RWPE2 (cell line): ENCODE data around the gene IBA57.
"Not testable (repeated sequence)": the region's sequence is repeated elsewhere in the genome, so short reads cannot be mapped to it uniquely, and the experiment has no call there.

Experiments
- ATAC-seq: fragments of 200-7000 bp; cut with Tn5 transposase; 3 replicates; pipeline ENCODE4 v1.9.1; 2021; ENCODE audit warnings: low read depth
- DNase-seq: peaks from one replicate; pipeline ENCODE4 v3.0.0-alpha.2; 2020; ENCODE audit warnings: low spot score
- H3K27ac ChIP-seq: fragments of 450-650 bp; 2 replicates; pipeline ENCODE4 v1.5.1; 2017; ENCODE audit warnings: mild to moderate bottlenecking; ENCODE audit not compliant: poor library complexity, severe bottlenecking
- H3K27me3 ChIP-seq: fragments of 250-450 bp; sonication (Bioruptor Pico); 2 replicates; pipeline ENCODE4 v1.5.1; 2021; ENCODE audit warnings: mild to moderate bottlenecking, moderate library complexity; ENCODE audit not compliant: insufficient read depth, poor library complexity, severe bottlenecking
- H3K36me3 ChIP-seq: fragments of 250-450 bp; sonication (Bioruptor Pico); 2 replicates; pipeline ENCODE4 v1.5.1; 2020; ENCODE audit warnings: low read depth, mild to moderate bottlenecking, moderate library complexity
- H3K4me1 ChIP-seq: fragments of 250-450 bp; sonication (Bioruptor Pico); 2 replicates; pipeline ENCODE4 v1.5.1; 2021; ENCODE audit warnings: mild to moderate bottlenecking, moderate library complexity; ENCODE audit not compliant: insufficient read depth, poor library complexity, severe bottlenecking
- H3K4me3 ChIP-seq: fragments of 250-450 bp; sonication (Bioruptor Pico); 2 replicates; pipeline ENCODE4 v1.5.1; 2021; ENCODE audit warnings: mild to moderate bottlenecking, moderate library complexity; ENCODE audit not compliant: severe bottlenecking
- H3K9me3 ChIP-seq: fragments of 250-450 bp; sonication (Bioruptor Pico); 2 replicates; pipeline ENCODE4 v1.5.1; 2021; ENCODE audit warnings: mild to moderate bottlenecking, moderate library complexity; ENCODE audit not compliant: severe bottlenecking
- CTCF ChIP-seq: fragments of 450-650 bp; IDR thresholded peaks from one replicate; pipeline ENCODE4 v1.5.1; 2017; ENCODE audit warnings: mild to moderate bottlenecking, moderate library complexity; ENCODE audit not compliant: poor library complexity, severe bottlenecking

The IBA57 gene

DNA sequence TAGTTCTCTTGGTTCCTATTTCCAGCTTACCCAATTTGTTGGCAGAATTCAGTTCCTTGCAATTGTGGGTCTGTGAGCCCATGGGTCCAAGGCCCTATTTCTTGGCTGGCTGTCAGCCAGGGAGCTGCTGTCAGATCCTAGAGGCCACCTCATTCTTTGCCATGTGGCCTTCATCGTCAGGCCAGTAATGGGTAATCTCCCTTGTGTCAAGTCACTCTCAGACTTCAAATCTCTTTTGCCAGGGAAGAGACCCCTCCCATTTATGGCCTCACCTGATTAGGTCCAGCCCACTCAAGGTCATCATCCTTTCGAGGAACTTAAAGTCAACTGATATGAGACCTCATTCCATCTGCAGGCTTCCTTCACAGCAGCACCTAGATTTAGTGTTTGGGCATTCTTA lies 60.1 kb downstream of the IBA57 start:
- H3K4me1 ChIP-seq: peaks cover 15% of the 10 kb centered on the region
- H3K9me3 ChIP-seq: no peaks in the 10 kb centered on the region
- no peaks in the 10 kb centered on the region for H3K27me3 ChIP-seq
- peaks cover 5% of the 10 kb centered on the region; the same call in 1 of the 2 replicates for H3K36me3 ChIP-seq
- no peak for TF ChIP-seq CTCF
- no peak for DNase-seq
- H3K27ac ChIP-seq: no peak overlapping the region
- H3K4me3 ChIP-seq: no peak overlapping the region
- no peak for ATAC-seq

GRCh38 chr1:228226141-228226874 lies 60.7 kb downstream of the IBA57 start:
- no peak for DNase-seq
- Histone ChIP-seq H3K36me3 (peaks cover 5% of the 10 kb centered on the region; the same call in 1 of the 2 replicates), H3K27me3 (no peaks in the 10 kb centered on the region), H3K27ac (no peak overlapping the region), H3K4me1 (peaks cover 15% of the 10 kb centered on the region), H3K9me3 (no peaks in the 10 kb centered on the region), H3K4me3 (no peak overlapping the region)
- TF ChIP-seq CTCF: no peak
- ATAC-seq: no peak

DNA sequence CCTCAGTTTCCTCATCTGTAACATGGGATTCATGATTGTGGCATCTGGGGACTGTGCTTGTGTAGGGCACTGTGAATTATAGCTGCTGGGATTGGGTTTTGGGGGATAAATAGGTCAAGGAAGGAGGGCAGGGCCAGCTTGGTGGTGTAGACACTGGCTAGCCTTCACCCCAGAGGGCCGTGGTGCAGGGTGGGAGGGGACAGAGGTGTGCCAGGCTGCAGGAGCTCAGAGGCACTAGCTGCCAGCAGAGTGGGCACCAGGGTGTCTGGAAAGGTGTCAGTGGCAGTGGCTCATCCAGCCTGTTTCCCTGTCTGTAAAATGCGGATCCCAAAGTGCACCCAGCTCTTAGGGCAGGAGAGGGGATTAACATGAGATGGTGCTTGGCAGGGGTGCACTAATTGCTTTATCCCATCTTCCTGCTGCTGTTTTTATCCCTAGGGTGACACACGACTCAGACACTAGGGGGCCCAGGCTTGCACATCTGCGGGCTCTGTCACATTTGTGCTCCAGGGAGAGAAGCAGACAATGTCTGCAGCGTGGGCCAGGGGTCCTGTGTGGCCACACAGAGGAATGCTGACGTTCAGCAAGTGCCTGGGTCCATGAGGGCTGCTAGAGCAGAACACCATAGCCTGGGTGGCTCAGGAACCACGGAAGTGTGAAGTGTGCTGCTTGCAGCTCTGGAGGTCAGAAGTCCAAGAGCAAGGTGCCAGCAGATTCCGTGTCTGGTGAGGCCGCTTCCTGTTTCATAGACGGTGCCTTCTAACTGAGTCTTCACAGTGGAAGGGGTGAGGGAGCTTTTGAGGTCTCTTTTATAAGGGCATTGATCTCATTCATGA lies 61.6 kb downstream of the IBA57 start:
- Histone ChIP-seq H3K4me3 (no peak overlapping the region), H3K9me3 (no peaks in the 10 kb centered on the region), H3K4me1 (peaks cover 15% of the 10 kb centered on the region), H3K36me3 (peaks cover 5% of the 10 kb centered on the region; the same call in 1 of the 2 replicates), H3K27me3 (no peaks in the 10 kb centered on the region), H3K27ac (peak overlapping the region; percentile 87)
- TF ChIP-seq CTCF: no peak
- no peak for DNase-seq
- ATAC-seq: no peak

GRCh38 chr1:228228147-228228546 lies 62.5 kb downstream of the IBA57 start:
- not testable (repeated sequence) for ATAC-seq, DNase-seq, H3K36me3 ChIP-seq, H3K4me3 ChIP-seq, H3K27me3 ChIP-seq, H3K9me3 ChIP-seq
- Histone ChIP-seq H3K27ac (peak overlapping the region; percentile 87), H3K4me1 (peaks cover 15% of the 10 kb centered on the region)

GRCh38 chr1:228228601-228229074 lies 63.0 kb downstream of the IBA57 start:
- H3K4me3 ChIP-seq: no peak overlapping the region
- DNase-seq (no peak), ATAC-seq (peak; percentile 92)
- peak overlapping the region; percentile 87 for H3K27ac ChIP-seq
- no peaks in the 10 kb centered on the region for H3K27me3 ChIP-seq
- peaks cover 5% of the 10 kb centered on the region; the same call in 1 of the 2 replicates for H3K36me3 ChIP-seq
- peaks cover 15% of the 10 kb centered on the region for H3K4me1 ChIP-seq
- TF ChIP-seq CTCF: no peak
- no peaks in the 10 kb centered on the region for H3K9me3 ChIP-seq
